AG04449 (cell line): ENCODE data around the gene MAD1L1.

ENCODE experiments used
- CTCF ChIA-PET: fragments of 350-600 bp; formaldehyde crosslinking; extraction: SDS; loops from one replicate; lab custom pipeline; 2021; ENCODE audit warnings: antibody characterized with exemption; lab: Yijun Ruan, JAX
- POLR2A ChIA-PET: fragments of 400-600, 350-600 bp; formaldehyde crosslinking; extraction: SDS; loops from one replicate; lab custom pipeline; 2020; ENCODE audit warnings: antibody characterized with exemption, inconsistent platforms; lab: Yijun Ruan, JAX
- DNase-seq: peaks from one replicate; pipeline ENCODE4 v3.0.0-alpha.2; 2010; ENCODE audit warnings: low read depth, low spot score
- H3K4me3 ChIP-seq: 2 replicates; pipeline ENCODE4 v1.5.1; 2011; ENCODE audit warnings: low read depth, mild to moderate bottlenecking, control low read depth, low read length
- CTCF ChIP-seq: IDR thresholded peaks from one replicate; pipeline ENCODE4 v1.5.1; 2011; ENCODE audit warnings: mild to moderate bottlenecking, moderate library complexity, low read length, control low read depth, inconsistent platforms; ENCODE audit not compliant: insufficient read depth; ENCODE audit errors: missing control alignments

MAD1L1 gene

DNA sequence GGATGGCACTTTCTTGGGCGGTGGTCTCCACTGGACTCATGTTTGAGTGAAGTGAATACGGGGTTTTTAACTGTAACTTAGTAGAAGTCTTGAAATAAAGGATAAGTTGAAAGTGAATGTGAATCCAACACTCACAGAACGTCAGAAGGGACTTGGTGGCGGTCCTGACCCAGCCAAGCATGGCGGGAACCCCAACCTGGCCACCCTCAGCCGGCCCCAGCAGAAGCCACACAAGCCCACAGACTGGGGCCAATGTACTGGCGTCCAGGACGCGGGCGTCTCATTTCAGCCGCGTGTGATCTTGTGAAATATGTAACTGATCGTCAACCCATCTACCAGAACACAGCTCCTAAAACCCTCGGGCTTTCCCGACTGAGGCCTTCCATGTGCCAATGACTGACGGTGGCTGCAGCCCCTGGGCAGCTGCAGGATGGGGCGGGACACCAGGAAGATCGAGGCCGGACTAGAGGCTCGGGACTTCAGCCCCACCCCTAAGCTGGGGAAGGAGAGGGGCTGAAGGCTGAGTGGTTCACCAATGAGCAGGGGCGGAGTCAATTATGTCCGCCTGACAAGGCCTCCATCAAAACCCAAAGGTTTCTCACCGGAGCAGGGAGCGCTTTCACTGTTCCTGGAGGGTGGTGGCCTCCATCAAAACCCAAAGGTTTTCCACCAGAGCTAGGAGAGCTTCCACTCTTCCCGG is 161.5 kb downstream of the MAD1L1 start:
- TF ChIP-seq CTCF, result no peak
- CTCF ChIA-PET, result interaction anchor here (0.9 to 2.4 kb wide), 2 partner anchors 8 to 11 kb away, joined by 3 to 9 read pairs; no protein-coding TSS in a partner anchor
- no peak overlapping the region for H3K4me3 ChIP-seq
- no peak for DNase-seq
- POLR2A ChIA-PET, result no interaction called here

GRCh38 chr7:2070151-2070763 is 162.5 kb downstream of the MAD1L1 start:
- no peak for DNase-seq
- no peak overlapping the region for H3K4me3 ChIP-seq
- POLR2A ChIA-PET, result interaction anchor here (0.6 kb wide), 1 partner anchor 50 kb away, joined by 3 read pairs; no protein-coding TSS in a partner anchor
- TF ChIP-seq CTCF, result no peak
- CTCF ChIA-PET, result interaction anchor here (0.9 kb wide), 1 partner anchor 12 kb away, joined by 3 read pairs; no protein-coding TSS in a partner anchor

DNA sequence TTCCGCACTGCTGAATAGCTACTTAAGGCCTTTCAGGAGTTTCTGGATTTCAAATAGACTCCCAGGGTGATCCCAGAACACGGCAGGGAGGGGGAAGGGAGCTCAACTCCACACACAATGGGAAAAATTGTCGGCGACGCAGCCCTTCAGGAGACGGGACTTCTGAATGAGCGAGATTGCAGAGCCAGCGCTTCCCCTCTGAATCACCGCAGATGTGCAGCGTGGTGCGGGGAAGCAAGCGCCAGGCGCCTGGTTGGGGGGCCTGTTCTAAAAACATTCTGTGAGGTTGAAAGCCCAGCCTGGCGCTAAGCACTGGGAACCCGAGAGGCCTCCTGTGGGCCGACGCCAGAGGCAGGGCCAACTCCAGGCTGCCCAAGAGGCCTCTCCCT is 163.3 kb downstream of the MAD1L1 start:
- ChIA-PET CTCF (no interaction called here), POLR2A (no interaction called here)
- no peak for TF ChIP-seq CTCF
- no peak for DNase-seq
- H3K4me3 ChIP-seq, result no peak overlapping the region

- no peak for DNase-seq
- no peak for TF ChIP-seq CTCF
- CTCF ChIA-PET, result interaction anchor here (0.6 to 1.2 kb wide), 2 partner anchors 200 to 490 kb away, joined by 3 read pairs; no protein-coding TSS in a partner anchor
- POLR2A ChIA-PET, result no interaction called here
- no peak overlapping the region for H3K4me3 ChIP-seq
Measured at GRCh38 chr7:2068693-2069471, 163.9 kb downstream of the MAD1L1 start.

DNA sequence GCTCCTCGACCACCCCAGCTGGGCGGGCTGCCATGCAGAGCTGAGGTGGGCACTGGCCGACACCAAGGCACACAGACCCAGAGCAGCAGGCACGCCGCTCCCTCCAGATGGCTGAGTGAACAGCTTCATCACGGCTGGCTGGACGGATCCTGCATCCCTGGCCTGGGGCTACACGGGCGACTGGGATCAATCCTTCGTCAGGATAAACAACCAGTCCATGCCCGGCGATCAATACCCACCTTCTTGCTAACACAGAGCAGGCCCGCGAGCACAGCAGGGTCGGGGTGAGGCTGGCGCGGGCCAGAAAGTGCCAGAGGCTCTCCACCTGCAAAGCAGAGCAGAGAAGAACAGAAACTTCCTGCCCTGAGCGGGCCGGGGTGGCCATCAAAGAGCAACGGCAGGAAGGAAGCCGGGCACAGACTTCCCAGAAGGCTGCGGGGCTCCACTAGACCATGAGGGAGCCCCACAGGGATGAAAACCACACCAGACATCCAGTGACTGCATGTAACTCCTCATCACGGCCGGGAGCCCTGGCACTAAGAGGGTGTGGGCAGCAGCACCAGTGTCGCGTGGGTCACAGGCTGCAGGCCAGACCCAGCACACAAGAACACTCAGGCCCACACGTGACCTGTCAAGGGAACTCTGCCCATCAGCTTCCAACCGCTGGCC is 166.4 kb downstream of the MAD1L1 start:
- ChIA-PET CTCF (interaction anchor here (0.8 to 0.9 kb wide), 2 partner anchors 17 to 143 kb away, joined by 3 read pairs; no protein-coding TSS in a partner anchor), POLR2A (no interaction called here)
- no peak for TF ChIP-seq CTCF
- no peak for DNase-seq
- no peak overlapping the region for H3K4me3 ChIP-seq
